WTC11 (cell line): Measurements from ENCODE around the gene RFLNA. TPM values are rescaled to one million over a fixed set of nuclear protein-coding genes. Genes with fewer than 3 reads are reported as not detected.

Experiments
- ATAC-seq: fragments of 200-7000 bp; cut with Tn5 transposase; 2 replicates; pipeline ENCODE4 v1.10.0; 2021; ENCODE audit warnings: mild to moderate bottlenecking, moderate library complexity
- CTCF ChIA-PET: fragments of 300-600 bp; sonication (Branson Sonifier 250); formaldehyde crosslinking; loops from one replicate; lab custom pipeline; 2021; ENCODE audit warnings: antibody characterized with exemption; lab: Charles Lee
- POLR2A ChIA-PET: fragments of 350-600 bp; sonication (Branson Sonifier 250); formaldehyde crosslinking; loops from one replicate; lab custom pipeline; 2021; ENCODE audit warnings: antibody characterized with exemption; lab: Charles Lee
- DNase-seq: peaks from one replicate; pipeline ENCODE4 v3.0.0; 2021; ENCODE audit warnings: low spot score
- H3K27ac Mint-ChIP-seq: 2 replicates; pipeline ENCODE4 v1.8.0; 2021; ENCODE audit warnings: mixed read lengths
- H3K27me3 Mint-ChIP-seq: 2 replicates; pipeline ENCODE4 v1.8.0; 2021; ENCODE audit warnings: low read depth, mild to moderate bottlenecking, moderate library complexity, mixed read lengths
- H3K36me3 Mint-ChIP-seq: 2 replicates; pipeline ENCODE4 v1.8.0; 2021; ENCODE audit warnings: mixed read lengths
- H3K4me1 Mint-ChIP-seq: 2 replicates; pipeline ENCODE4 v1.8.0; 2022; ENCODE audit warnings: mixed read lengths
- H3K4me3 Mint-ChIP-seq: 2 replicates; pipeline ENCODE4 v1.8.0; 2021; ENCODE audit warnings: mild to moderate bottlenecking, moderate library complexity, mixed read lengths
- H3K9me3 Mint-ChIP-seq: 2 replicates; pipeline ENCODE4 v1.8.0; 2021; ENCODE audit warnings: mixed read lengths
- ATF2 ChIP-seq: sonication (generic); formaldehyde crosslinking; IDR thresholded peaks from 2 replicates; pipeline ENCODE4 v1.8.1; 2022; ENCODE audit warnings: low read depth, missing genetic modification reagents, borderline replicate concordance
- EMX1 ChIP-seq: fragments of 250-450 bp; sonication (Bioruptor Pico); IDR thresholded peaks from 2 replicates; pipeline ENCODE4 v1.8.0; 2021; ENCODE audit warnings: mild to moderate bottlenecking
- GABPB1 ChIP-seq: sonication (generic); formaldehyde crosslinking; IDR thresholded peaks from 2 replicates; pipeline ENCODE4 v1.8.1; 2023; ENCODE audit warnings: mild to moderate bottlenecking, missing genetic modification reagents
- JUN ChIP-seq: sonication (generic); formaldehyde crosslinking; IDR thresholded peaks from 2 replicates; pipeline ENCODE4 v1.8.0; 2023; ENCODE audit warnings: mild to moderate bottlenecking, missing genetic modification reagents
- MAX ChIP-seq: sonication (generic); formaldehyde crosslinking; IDR thresholded peaks from 2 replicates; pipeline ENCODE4 v1.8.0; 2022; ENCODE audit warnings: mild to moderate bottlenecking, missing genetic modification reagents
- NR1H2 ChIP-seq: sonication (generic); formaldehyde crosslinking; IDR thresholded peaks from 2 replicates; pipeline ENCODE4 v1.9.0; 2021; ENCODE audit warnings: mild to moderate bottlenecking, moderate library complexity, missing genetic modification reagents
- SMAD3 ChIP-seq: sonication (generic); formaldehyde crosslinking; IDR thresholded peaks from 2 replicates; pipeline ENCODE4 v1.8.0; 2022; ENCODE audit warnings: missing genetic modification reagents, mild to moderate bottlenecking, borderline replicate concordance
- ZNF317 ChIP-seq: sonication (generic); formaldehyde crosslinking; IDR thresholded peaks from 2 replicates; pipeline ENCODE4 v1.8.1; 2023; ENCODE audit warnings: low read depth, mild to moderate bottlenecking, moderate library complexity, missing genetic modification reagents, borderline replicate concordance
- ZNF423 ChIP-seq: fragments of 250-450 bp; sonication (Bioruptor Pico); IDR thresholded peaks from 2 replicates; pipeline ENCODE4 v2.1.2; 2022; ENCODE audit warnings: mild to moderate bottlenecking, moderate library complexity
- total RNA-seq: library from RNA; stranded (reverse); gene quantifications from 3 replicates; pipeline ENCODE4 v1.2.3, GENCODE V29; 2021
- TF ChIP-seq, protein P1 (sequence below): fragments of 250-450 bp; sonication (Bioruptor Pico); IDR thresholded peaks from 2 replicates; pipeline ENCODE4 v1.9.0; 2021; ENCODE audit warnings: mild to moderate bottlenecking, borderline replicate concordance
- TF ChIP-seq, protein P2 (sequence below): sonication (generic); formaldehyde crosslinking; IDR thresholded peaks from 2 replicates; pipeline ENCODE4 v1.8.1; 2023; ENCODE audit warnings: mild to moderate bottlenecking, missing genetic modification reagents, moderate library complexity
- TF ChIP-seq, protein P3 (sequence below): sonication (generic); formaldehyde crosslinking; IDR thresholded peaks from 2 replicates; pipeline ENCODE4 v1.8.1; 2022; ENCODE audit warnings: missing genetic modification reagents, borderline replicate concordance
- TF ChIP-seq, protein P4 (sequence below): sonication (generic); formaldehyde crosslinking; IDR thresholded peaks from 2 replicates; pipeline ENCODE4 v1.8.1; 2022; ENCODE audit warnings: mild to moderate bottlenecking, moderate library complexity, missing genetic modification reagents

RFLNA gene
- total RNA-seq, 1 experiment from 2014 or later = 6.3 TPM

- TF ChIP-seq, protein P1, sequence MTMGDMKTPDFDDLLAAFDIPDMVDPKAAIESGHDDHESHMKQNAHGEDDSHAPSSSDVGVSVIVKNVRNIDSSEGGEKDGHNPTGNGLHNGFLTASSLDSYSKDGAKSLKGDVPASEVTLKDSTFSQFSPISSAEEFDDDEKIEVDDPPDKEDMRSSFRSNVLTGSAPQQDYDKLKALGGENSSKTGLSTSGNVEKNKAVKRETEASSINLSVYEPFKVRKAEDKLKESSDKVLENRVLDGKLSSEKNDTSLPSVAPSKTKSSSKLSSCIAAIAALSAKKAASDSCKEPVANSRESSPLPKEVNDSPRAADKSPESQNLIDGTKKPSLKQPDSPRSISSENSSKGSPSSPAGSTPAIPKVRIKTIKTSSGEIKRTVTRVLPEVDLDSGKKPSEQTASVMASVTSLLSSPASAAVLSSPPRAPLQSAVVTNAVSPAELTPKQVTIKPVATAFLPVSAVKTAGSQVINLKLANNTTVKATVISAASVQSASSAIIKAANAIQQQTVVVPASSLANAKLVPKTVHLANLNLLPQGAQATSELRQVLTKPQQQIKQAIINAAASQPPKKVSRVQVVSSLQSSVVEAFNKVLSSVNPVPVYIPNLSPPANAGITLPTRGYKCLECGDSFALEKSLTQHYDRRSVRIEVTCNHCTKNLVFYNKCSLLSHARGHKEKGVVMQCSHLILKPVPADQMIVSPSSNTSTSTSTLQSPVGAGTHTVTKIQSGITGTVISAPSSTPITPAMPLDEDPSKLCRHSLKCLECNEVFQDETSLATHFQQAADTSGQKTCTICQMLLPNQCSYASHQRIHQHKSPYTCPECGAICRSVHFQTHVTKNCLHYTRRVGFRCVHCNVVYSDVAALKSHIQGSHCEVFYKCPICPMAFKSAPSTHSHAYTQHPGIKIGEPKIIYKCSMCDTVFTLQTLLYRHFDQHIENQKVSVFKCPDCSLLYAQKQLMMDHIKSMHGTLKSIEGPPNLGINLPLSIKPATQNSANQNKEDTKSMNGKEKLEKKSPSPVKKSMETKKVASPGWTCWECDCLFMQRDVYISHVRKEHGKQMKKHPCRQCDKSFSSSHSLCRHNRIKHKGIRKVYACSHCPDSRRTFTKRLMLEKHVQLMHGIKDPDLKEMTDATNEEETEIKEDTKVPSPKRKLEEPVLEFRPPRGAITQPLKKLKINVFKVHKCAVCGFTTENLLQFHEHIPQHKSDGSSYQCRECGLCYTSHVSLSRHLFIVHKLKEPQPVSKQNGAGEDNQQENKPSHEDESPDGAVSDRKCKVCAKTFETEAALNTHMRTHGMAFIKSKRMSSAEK (CRISPR knock-in tag) = no peak
- no peak for TF ChIP-seq SMAD3
Observed at GRCh38 chr12:124276337-124276736, 18.6 kb upstream of the RFLNA start (continued).

DNA sequence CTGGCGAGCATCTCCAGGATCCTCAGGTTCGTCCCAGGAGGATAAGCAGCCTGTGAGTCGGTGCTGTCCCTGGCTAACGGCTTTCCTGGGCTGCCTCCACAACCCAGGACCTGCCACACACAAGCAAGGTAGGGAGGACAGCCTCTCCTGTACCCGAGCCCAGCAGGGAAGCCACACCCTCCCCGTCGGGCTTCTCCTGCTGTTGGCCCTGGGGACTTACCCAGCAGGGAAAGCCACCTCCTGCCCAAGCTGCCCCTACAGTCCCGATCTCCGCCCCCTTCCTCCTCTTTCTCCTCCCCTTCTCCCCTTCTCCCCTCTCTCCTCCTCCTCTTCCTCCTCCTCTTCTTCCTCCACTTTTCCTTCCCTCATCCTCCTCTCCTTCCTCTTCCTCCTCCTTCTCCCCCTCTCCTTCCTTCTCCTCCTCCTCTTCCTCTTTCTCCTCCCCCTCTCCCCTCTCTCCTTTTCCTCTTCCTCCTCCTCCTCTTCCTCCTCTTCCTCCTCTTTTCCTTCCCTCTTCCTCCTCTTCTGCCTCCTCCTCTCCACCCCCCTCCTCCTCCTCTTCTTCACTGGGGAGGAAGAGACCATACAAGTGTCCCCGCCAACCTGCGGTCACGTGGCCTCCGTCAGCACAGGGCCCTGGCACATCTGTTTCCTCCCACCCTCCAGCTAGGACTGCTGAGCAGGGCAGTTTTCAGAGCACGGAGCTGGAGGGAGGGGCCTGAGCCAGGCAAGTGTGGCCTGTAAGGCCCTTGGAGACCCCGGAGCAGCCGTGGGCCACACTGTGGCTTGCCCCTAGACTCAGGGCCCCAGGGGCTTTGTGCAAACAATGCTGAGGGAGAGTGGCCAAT is 17.3 kb upstream of the RFLNA start:
- no peak overlapping the region for H3K27ac Mint-ChIP-seq
- DNase-seq (no peak), ATAC-seq (no peak)
- ChIA-PET CTCF (interaction anchor here (0.5 to 1.2 kb wide), 4 partner anchors 38 to 245 kb away, joined by 3 to 6 read pairs (median 4); no protein-coding TSS in a partner anchor), POLR2A (interaction anchor here (0.7 kb wide), 1 partner anchor 20 kb away, joined by 5 read pairs; no protein-coding TSS in a partner anchor)
- peaks cover 27% of the 10 kb centered on the region for H3K4me1 Mint-ChIP-seq
- TF ChIP-seq, protein P2, sequence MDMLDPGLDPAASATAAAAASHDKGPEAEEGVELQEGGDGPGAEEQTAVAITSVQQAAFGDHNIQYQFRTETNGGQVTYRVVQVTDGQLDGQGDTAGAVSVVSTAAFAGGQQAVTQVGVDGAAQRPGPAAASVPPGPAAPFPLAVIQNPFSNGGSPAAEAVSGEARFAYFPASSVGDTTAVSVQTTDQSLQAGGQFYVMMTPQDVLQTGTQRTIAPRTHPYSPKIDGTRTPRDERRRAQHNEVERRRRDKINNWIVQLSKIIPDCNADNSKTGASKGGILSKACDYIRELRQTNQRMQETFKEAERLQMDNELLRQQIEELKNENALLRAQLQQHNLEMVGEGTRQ (CRISPR knock-in tag) = peak; percentile 56
- TF ChIP-seq ZNF423 (CRISPR knock-in tag) (peak; percentile 31; the same call in 1 of the 2 replicates), NR1H2 (CRISPR knock-in tag) (no peak)
- TF ChIP-seq, protein P3, sequence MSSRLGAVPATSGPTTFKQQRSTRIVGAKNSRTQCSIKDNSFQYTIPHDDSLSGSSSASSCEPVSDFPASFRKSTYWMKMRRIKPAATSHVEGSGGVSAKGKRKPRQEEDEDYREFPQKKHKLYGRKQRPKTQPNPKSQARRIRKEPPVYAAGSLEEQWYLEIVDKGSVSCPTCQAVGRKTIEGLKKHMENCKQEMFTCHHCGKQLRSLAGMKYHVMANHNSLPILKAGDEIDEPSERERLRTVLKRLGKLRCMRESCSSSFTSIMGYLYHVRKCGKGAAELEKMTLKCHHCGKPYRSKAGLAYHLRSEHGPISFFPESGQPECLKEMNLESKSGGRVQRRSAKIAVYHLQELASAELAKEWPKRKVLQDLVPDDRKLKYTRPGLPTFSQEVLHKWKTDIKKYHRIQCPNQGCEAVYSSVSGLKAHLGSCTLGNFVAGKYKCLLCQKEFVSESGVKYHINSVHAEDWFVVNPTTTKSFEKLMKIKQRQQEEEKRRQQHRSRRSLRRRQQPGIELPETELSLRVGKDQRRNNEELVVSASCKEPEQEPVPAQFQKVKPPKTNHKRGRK (CRISPR knock-in tag) = peak; percentile 26; the same call in 1 of the 2 replicates
- H3K36me3 Mint-ChIP-seq = peaks cover 4% of the 10 kb centered on the region; the same call in 1 of the 2 replicates
- H3K27me3 Mint-ChIP-seq = peaks cover 14% of the 10 kb centered on the region
- H3K4me3 Mint-ChIP-seq = no peak overlapping the region
- peaks cover 17% of the 10 kb centered on the region; the same call in 1 of the 2 replicates for H3K9me3 Mint-ChIP-seq

GRCh38 chr12:124278389-124279101 is 16.3 kb upstream of the RFLNA start:
- H3K4me3 Mint-ChIP-seq = no peak overlapping the region
- no peak for DNase-seq
- no peak for ATAC-seq
- no peak overlapping the region; the same call in 1 of the 2 replicates for H3K27ac Mint-ChIP-seq
- TF ChIP-seq SMAD3 (no peak), ATF2 (no peak), JUN (no peak), MAX (CRISPR knock-in tag) (no peak), GABPB1 (CRISPR knock-in tag) (peak; percentile 54; the same call in 1 of the 2 replicates), ZNF317 (no peak), EMX1 (CRISPR knock-in tag) (no peak)
- TF ChIP-seq, protein P4, sequence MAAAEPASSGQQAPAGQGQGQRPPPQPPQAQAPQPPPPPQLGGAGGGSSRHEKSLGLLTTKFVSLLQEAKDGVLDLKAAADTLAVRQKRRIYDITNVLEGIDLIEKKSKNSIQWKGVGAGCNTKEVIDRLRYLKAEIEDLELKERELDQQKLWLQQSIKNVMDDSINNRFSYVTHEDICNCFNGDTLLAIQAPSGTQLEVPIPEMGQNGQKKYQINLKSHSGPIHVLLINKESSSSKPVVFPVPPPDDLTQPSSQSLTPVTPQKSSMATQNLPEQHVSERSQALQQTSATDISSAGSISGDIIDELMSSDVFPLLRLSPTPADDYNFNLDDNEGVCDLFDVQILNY (CRISPR knock-in tag) = no peak
- TF ChIP-seq, protein P1 (CRISPR knock-in tag) = no peak
- POLR2A ChIA-PET = interaction anchor here (0.6 kb wide), 1 partner anchor 97 kb away, joined by 5 read pairs; no protein-coding TSS in a partner anchor
- CTCF ChIA-PET = interaction anchor here (0.5 to 2.3 kb wide), 6 partner anchors 16 to 246 kb away, joined by 3 to 8 read pairs (median 5); partner anchors contain the start of gene RFLNA
- H3K9me3 Mint-ChIP-seq = peaks cover 14% of the 10 kb centered on the region
- H3K4me1 Mint-ChIP-seq = peaks cover 29% of the 10 kb centered on the region
- H3K36me3 Mint-ChIP-seq = peaks cover 4% of the 10 kb centered on the region; the same call in 1 of the 2 replicates
- H3K27me3 Mint-ChIP-seq = peaks cover 18% of the 10 kb centered on the region
